ENCODE measurements around the gene RBM27. TPM values are rescaled to one million over a fixed set of nuclear protein-coding genes. Genes with fewer than 3 reads are reported as not detected.

RBM27 gene
- total RNA-seq, 4 donors from 2014 or later: 8.5 to 23.1 (median 13.9) TPM

GRCh38 chr5:146243247-146243646 lies 39.8 kb downstream of the RBM27 start:
- TF ChIP-seq CTCF (IDR thresholded peaks at IDR 0.05): no peak
- no peak for TF ChIP-seq POLR2A (IDR thresholded peaks at IDR 0.05)
- Histone ChIP-seq H3K36me3 (peaks cover 0 to 80% (median under 1%) of the 10 kb centered on the region in 3 donors), H3K27ac (no peak overlapping the region), H3K27me3 (no peaks in the 10 kb centered on the region), H3K9me3 (no peaks in the 10 kb centered on the region), H3K4me1 (no peaks in the 10 kb centered on the region), H3K4me3 (no peak overlapping the region)
- DNase-seq: no peak
- WGBS, 2 donors: 86 to 87% methylated on average over 3 of the region's 3 CpGs
- intact Hi-C loops (cut with DNase I): no loop called here

- intact Hi-C loops (cut with DNase I): no loop called here
- H3K9me3 ChIP-seq: no peaks in the 10 kb centered on the region
- no peak overlapping the region for H3K27ac ChIP-seq
- WGBS, 2 donors: 92 to 93% methylated on average over 5 of the region's 5 CpGs
- TF ChIP-seq POLR2A (IDR thresholded peaks at IDR 0.05) (no peak), CTCF (IDR thresholded peaks at IDR 0.05) (no peak)
- no peaks in the 10 kb centered on the region for H3K4me1 ChIP-seq
- peaks cover 0 to 73% (median 0%) of the 10 kb centered on the region in 3 donors for H3K36me3 ChIP-seq
- no peaks in the 10 kb centered on the region for H3K27me3 ChIP-seq
- DNase-seq: no peak
- H3K4me3 ChIP-seq: no peak overlapping the region
Observed at GRCh38 chr5:146248561-146248960, 45.2 kb downstream of the RBM27 start.

DNA sequence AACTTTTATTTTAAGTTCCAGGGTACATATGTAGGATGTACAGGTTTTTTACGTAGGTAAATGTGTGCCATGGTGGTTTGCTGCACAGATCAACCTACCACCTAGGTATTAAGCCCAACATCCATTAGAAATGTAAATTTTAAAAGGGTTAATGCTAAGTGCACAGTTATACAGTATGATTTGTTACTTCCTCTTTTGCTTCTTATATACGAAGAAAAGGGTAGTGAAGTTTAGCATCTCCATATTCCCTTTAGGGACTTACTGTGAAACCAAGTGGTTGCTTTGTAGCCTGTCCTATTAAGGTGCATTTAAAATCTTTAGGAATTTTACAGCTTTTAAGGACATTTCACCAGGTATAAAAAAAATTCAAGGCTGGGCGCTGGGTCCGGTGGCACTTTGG lies 46.4 kb downstream of the RBM27 start:
- no peak overlapping the region for H3K27ac ChIP-seq
- no peak overlapping the region for H3K4me3 ChIP-seq
- peaks cover 0 to 71% (median 0%) of the 10 kb centered on the region in 3 donors for H3K36me3 ChIP-seq
- intact Hi-C loops (cut with DNase I): no loop called here
- TF ChIP-seq CTCF (IDR thresholded peaks at IDR 0.05) (no peak), POLR2A (IDR thresholded peaks at IDR 0.05) (no peak)
- 89 to 92% methylated on average over 2 to 4 of the region's 4 CpGs for WGBS, 2 donors
- DNase-seq: no peak
- no peaks in the 10 kb centered on the region for H3K27me3 ChIP-seq
- no peaks in the 10 kb centered on the region for H3K4me1 ChIP-seq
- no peaks in the 10 kb centered on the region for H3K9me3 ChIP-seq

Small RNA genes lying within 50 kb of the gene (small RNA-seq; reads per million reads assigned to genes)
- gene RNU7-180P: 0 reads per million in 4 donors

Other genes starting within 250 kb of the RBM27 start
- gene PLAC8L1, start 98.0 kb upstream of the RBM27 start, total RNA-seq: not detected
- gene LARS1, start 21.0 kb upstream of the RBM27 start, total RNA-seq: 10 to 100 TPM; 31.8 to 69.2 (median 57.6) TPM
- gene POU4F3, start 135.2 kb downstream of the RBM27 start, total RNA-seq: not detected
- 10 to 100 TPM; 43.4 to 92.7 (median 68.9) TPM for gene TCERG1, start 243.7 kb downstream of the RBM27 start, total RNA-seq